ENCODE data around the gene BCDIN3D. TPM values are rescaled to one million over a fixed set of nuclear protein-coding genes. Genes with fewer than 3 reads are reported as not detected.

BCDIN3D gene
- total RNA-seq, 4 donors from 2014 or later = 2.2 to 6.2 (median 5.5) TPM

DNA sequence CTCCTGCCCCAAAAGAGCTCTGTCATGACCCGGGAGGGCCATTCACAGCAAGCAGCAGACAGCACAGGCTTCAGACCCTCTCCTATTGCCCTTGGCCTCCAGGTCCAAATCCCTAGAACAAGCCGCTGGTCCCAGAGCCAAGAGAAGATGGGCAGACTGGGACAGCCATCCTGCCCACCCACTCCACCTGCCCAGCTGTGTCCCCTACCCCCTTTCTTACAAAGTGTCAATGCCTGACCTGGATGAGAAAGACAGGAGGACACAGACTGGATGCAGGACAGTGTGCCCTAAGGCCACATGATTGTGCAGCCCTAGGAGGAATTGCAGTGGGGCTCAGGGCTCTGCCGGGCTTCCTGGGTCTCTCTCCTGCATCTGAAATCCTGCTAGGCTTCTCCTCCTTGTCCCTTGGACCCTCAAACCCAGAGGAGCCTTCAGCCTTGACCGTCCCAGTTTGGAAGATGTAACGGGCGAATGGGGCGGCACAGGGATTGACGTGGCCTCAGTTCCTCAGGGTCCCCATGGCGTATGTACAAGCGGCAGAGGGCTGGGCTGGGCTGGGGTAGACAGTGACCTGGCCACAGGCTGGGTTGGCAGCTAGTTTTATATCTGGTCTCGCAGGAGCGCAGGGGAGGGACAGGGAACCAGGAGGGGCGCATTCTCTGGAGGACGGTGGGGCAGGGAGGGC is 27.1 kb upstream of the BCDIN3D start:
- peaks cover 30 to 33% (median 31%) of the 10 kb centered on the region in 4 donors for H3K4me1 ChIP-seq
- 94% methylated on average over 13 of the region's 14 CpGs for WGBS
- no peak for DNase-seq (ENCODE audit: extremely low spot score)

DNA sequence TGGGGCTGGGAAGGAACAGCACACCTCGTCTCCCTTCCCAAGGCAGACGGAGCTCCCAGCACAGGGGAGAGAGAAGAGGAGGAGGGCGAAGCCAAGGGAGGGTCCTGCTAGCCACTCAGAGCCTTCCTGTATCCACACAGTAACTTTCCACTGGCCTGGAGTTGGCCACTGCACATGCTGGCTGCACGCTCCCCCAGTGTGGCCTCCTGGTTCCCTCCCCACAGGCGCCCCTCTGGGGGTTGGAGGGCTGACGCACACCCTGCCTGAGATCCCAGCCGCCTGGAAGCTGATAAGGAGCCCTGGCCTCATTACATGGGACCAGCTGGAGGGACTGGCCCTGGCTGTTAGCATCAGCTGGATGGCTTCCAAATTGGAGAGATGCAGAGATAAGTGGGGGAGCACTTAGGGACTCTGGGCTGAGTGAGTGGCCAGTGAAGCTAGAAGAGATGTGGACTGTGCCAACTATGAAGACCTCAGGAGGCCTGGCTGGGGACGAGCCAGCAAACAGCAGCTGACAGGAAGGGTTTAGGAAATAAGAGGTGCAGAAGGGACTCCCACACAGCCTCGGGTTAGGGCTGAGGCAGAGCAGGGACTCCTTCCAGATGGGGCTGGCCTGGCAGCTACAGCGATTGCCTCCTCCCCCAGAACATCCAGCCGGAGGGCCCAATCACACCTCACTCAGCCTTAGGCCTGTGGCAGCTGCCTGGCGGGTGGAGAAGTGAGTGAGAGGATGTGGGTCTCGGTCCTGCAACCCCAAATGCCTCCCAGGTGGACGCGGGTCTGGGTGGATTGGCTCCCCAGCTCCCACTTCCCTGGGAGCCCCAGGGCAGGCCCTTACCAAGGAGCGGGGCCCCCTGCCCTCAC is 26.3 kb upstream of the BCDIN3D start:
- H3K36me3 ChIP-seq = no peaks in the 10 kb centered on the region
- H3K4me1 ChIP-seq = peaks cover 30 to 33% (median 31%) of the 10 kb centered on the region in 4 donors
- no peak overlapping the region for H3K4me3 ChIP-seq
- intact Hi-C loops (cut with DNase I) = loop anchor here (5.0 to 10.0 kb wide), 2 partner anchors 78 to 176 kb away; no protein-coding TSS in a partner anchor
- H3K27me3 ChIP-seq = peaks cover 0 to 3% (median 0%) of the 10 kb centered on the region in 4 donors
- TF ChIP-seq POLR2AphosphoS5 (IDR thresholded peaks at IDR 0.05) (peak; percentile 54 to 67), POLR2A (IDR thresholded peaks at IDR 0.05; ENCODE audit: low read depth) (no peak), EP300 (IDR thresholded peaks at IDR 0.05) (no peak)
- TF ChIP-seq, protein P1, sequence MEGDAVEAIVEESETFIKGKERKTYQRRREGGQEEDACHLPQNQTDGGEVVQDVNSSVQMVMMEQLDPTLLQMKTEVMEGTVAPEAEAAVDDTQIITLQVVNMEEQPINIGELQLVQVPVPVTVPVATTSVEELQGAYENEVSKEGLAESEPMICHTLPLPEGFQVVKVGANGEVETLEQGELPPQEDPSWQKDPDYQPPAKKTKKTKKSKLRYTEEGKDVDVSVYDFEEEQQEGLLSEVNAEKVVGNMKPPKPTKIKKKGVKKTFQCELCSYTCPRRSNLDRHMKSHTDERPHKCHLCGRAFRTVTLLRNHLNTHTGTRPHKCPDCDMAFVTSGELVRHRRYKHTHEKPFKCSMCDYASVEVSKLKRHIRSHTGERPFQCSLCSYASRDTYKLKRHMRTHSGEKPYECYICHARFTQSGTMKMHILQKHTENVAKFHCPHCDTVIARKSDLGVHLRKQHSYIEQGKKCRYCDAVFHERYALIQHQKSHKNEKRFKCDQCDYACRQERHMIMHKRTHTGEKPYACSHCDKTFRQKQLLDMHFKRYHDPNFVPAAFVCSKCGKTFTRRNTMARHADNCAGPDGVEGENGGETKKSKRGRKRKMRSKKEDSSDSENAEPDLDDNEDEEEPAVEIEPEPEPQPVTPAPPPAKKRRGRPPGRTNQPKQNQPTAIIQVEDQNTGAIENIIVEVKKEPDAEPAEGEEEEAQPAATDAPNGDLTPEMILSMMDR (IDR thresholded peaks at IDR 0.05) = no peak
- H3K9me3 ChIP-seq = no peaks in the 10 kb centered on the region
- peak overlapping the region; percentile 35 to 65 (median 52) for H3K27ac ChIP-seq (replicated peaks in 1 of 4)
- DNase-seq (ENCODE audit: extremely low spot score) = peak; percentile 96
- WGBS = 53% methylated on average over 5 of the region's 16 CpGs

More for the DNA sequence above, 27.1 kb upstream of the BCDIN3D start:
- intact Hi-C loops (cut with DNase I) = loop anchor here (5.0 to 10.0 kb wide), 2 partner anchors 77 to 175 kb away; no protein-coding TSS in a partner anchor
- TF ChIP-seq POLR2A (IDR thresholded peaks at IDR 0.05; ENCODE audit: low read depth) (no peak), POLR2AphosphoS5 (IDR thresholded peaks at IDR 0.05) (no peak), EP300 (IDR thresholded peaks at IDR 0.05) (no peak)
- TF ChIP-seq, protein P1 (IDR thresholded peaks at IDR 0.05) = no peak
- H3K9me3 ChIP-seq = no peaks in the 10 kb centered on the region
- peaks cover 0 to 3% (median 0%) of the 10 kb centered on the region in 4 donors for H3K27me3 ChIP-seq
- H3K27ac ChIP-seq (replicated peaks in 1 of 4) = peak overlapping the region; percentile 35 to 59 (median 52)
- no peaks in the 10 kb centered on the region for H3K36me3 ChIP-seq
- no peak overlapping the region for H3K4me3 ChIP-seq

DNA sequence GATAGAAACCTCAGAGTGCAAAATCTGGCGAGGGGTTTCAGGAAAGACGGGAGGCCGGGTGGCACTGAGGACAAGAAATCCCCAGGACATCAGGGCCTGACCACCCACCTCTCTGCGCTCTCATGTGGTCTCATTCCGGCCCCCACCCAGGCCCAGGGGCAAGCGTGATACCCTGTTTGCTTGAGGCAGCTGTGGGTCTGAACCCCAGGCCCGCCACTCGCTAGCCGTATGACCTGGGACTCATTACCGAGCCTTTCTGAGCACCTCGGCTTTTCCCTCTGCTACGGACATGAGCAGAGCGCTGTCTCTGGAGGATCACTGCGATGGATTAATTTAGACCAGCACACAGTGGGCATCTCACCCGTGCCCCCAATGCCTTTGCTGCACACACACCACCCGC is 25.5 kb upstream of the BCDIN3D start:
- Histone ChIP-seq H3K9me3 (no peaks in the 10 kb centered on the region), H3K36me3 (no peaks in the 10 kb centered on the region), H3K27ac (replicated peaks in 1 of 4) (peak overlapping the region; percentile 35 to 65 (median 45)), H3K4me1 (peaks cover 30 to 33% (median 31%) of the 10 kb centered on the region in 4 donors), H3K27me3 (peaks cover 0 to 3% (median 0%) of the 10 kb centered on the region in 4 donors), H3K4me3 (no peak overlapping the region)
- intact Hi-C loops (cut with DNase I) = loop anchor here (5.0 to 10.0 kb wide), 2 partner anchors 79 to 176 kb away; no protein-coding TSS in a partner anchor
- TF ChIP-seq EP300 (IDR thresholded peaks at IDR 0.05) = no peak
- 86% methylated on average over 16 of the region's 16 CpGs for WGBS
- DNase-seq (ENCODE audit: extremely low spot score) = no peak

DNA sequence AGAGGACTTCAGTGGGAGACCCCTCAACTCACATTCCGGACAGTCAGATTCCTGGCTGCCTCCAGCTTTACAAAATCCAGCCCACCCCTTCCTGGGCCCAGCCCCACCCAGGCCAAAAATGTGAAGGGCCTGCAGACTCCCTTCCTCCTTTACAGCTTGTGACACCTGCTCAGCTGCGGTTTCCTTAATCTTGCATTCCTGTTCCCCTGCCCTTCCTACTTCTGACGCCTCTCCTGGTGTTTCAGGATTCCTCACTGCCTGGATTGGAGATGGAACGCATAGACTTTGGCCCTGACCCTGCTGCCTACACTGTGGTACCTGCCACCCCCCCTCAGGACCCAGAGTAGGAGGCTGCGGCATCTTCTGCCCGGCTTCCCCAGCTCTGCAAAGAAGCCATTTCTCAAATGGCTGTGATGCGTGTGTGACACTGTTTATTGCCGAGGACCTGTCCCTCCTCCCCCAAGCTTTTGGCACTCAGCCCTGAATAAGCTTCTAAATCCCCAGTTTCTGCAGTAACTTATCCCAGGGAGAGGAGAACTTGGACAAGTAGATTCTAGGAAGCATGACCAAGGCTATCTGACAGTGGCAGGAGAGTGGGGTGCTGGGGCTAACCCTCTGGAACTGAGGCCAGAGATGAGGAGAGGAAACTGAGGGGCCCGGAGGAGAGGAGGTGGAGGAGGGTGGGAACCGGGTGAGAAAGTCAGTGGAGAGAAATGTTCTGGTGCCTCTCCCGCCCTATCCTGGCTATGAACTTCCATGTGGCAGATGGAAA is 24.9 kb upstream of the BCDIN3D start:
- peaks cover 0 to 3% (median 0%) of the 10 kb centered on the region in 4 donors for H3K27me3 ChIP-seq
- no peak for DNase-seq (ENCODE audit: extremely low spot score)
- H3K4me1 ChIP-seq = peaks cover 30 to 33% (median 31%) of the 10 kb centered on the region in 4 donors
- H3K36me3 ChIP-seq = no peaks in the 10 kb centered on the region
- intact Hi-C loops (cut with DNase I) = loop anchor here (5.0 to 10.0 kb wide), 2 partner anchors 80 to 177 kb away; no protein-coding TSS in a partner anchor
- TF ChIP-seq POLR2AphosphoS5 (IDR thresholded peaks at IDR 0.05) = no peak
- no peak for TF ChIP-seq POLR2A (IDR thresholded peaks at IDR 0.05; ENCODE audit: low read depth)
- TF ChIP-seq, protein P1 (IDR thresholded peaks at IDR 0.05) = no peak
- TF ChIP-seq EP300 (IDR thresholded peaks at IDR 0.05) = no peak
- no peaks in the 10 kb centered on the region for H3K9me3 ChIP-seq
- H3K27ac ChIP-seq (replicated peaks in 1 of 4) = peak overlapping the region in 3 of 4 donors; percentile 10 to 53 (median 35)
- H3K4me3 ChIP-seq = no peak overlapping the region
- WGBS = 65% methylated on average over 11 of the region's 11 CpGs

Data from esophagus muscularis mucosa (tissue), 4 donors.